HepG2 (cell line): Measurements from ENCODE around the gene U2AF2.

Experiments used
- BRCA1 ChIP-seq: sonication (generic); formaldehyde crosslinking; IDR thresholded peaks from 2 replicates; pipeline ENCODE4 v1.4.0; 2020; ENCODE audit warnings: missing genetic modification reagents
- ELF1 ChIP-seq: sonication (generic); formaldehyde crosslinking; IDR thresholded peaks from 2 replicates; pipeline ENCODE4 v1.4.0; 2020; ENCODE audit warnings: missing genetic modification reagents
- GABPA ChIP-seq, 2 experiments: IDR thresholded peaks; 2 replicates each; pipeline ENCODE4 v1.6.1; 2011 to 2016; ENCODE audit warnings: low read depth in 2 of 2, low read length in 1 of 2, missing biosample characterization in 1 of 2, missing genetic modification characterization in 1 of 2
- POLR2A ChIP-seq, 2 experiments: IDR thresholded peaks; 2 replicates each; pipeline ENCODE4 v1.6.1; 2011; ENCODE audit warnings: low read depth in 2 of 2, low read length in 2 of 2, mild to moderate bottlenecking in 1 of 2, moderate library complexity in 1 of 2; ENCODE audit not compliant: insufficient read depth in 1 of 2
- SP2 ChIP-seq: sonication (generic); formaldehyde crosslinking; IDR thresholded peaks from 2 replicates; pipeline ENCODE4 v1.5.1; 2020; ENCODE audit warnings: mild to moderate bottlenecking, missing genetic modification reagents
- ZBTB1 ChIP-seq: sonication (generic); formaldehyde crosslinking; IDR thresholded peaks from 2 replicates; pipeline ENCODE4 v1.4.0; 2020; ENCODE audit warnings: missing genetic modification reagents, borderline replicate concordance
- ZBTB40 ChIP-seq, 2 experiments: fragments of 450-650 bp in 1 of 2; sonication (generic) in 1 of 2; formaldehyde crosslinking in 1 of 2; IDR thresholded peaks; 2 replicates each; pipeline versions ENCODE4 v1.6.1 to v1.8.0; 2016 to 2022; ENCODE audit warnings: antibody characterized with exemption in 1 of 2, mild to moderate bottlenecking in 1 of 2, missing genetic modification reagents in 1 of 2
- ZBTB7A ChIP-seq: sonication (generic); formaldehyde crosslinking; IDR thresholded peaks from 2 replicates; pipeline ENCODE4 v1.8.0; 2022; ENCODE audit warnings: mild to moderate bottlenecking, missing genetic modification reagents
- ZNF225 ChIP-seq: sonication (generic); formaldehyde crosslinking; IDR thresholded peaks from 2 replicates; pipeline ENCODE4 v1.4.0; 2020; ENCODE audit warnings: mild to moderate bottlenecking, missing genetic modification reagents
- TF ChIP-seq, protein P1 (sequence below): sonication (generic); formaldehyde crosslinking; IDR thresholded peaks from 2 replicates; pipeline ENCODE4 v1.5.0; 2020; ENCODE audit warnings: mild to moderate bottlenecking, missing genetic modification reagents, moderate library complexity

GRCh38 chr19:55675661-55676354, 21.0 kb downstream of the U2AF2 start:
- no peak for TF ChIP-seq ELF1 (CRISPR knock-in tag)
- no peak for TF ChIP-seq ZBTB1 (CRISPR knock-in tag)
- TF ChIP-seq, protein P1, sequence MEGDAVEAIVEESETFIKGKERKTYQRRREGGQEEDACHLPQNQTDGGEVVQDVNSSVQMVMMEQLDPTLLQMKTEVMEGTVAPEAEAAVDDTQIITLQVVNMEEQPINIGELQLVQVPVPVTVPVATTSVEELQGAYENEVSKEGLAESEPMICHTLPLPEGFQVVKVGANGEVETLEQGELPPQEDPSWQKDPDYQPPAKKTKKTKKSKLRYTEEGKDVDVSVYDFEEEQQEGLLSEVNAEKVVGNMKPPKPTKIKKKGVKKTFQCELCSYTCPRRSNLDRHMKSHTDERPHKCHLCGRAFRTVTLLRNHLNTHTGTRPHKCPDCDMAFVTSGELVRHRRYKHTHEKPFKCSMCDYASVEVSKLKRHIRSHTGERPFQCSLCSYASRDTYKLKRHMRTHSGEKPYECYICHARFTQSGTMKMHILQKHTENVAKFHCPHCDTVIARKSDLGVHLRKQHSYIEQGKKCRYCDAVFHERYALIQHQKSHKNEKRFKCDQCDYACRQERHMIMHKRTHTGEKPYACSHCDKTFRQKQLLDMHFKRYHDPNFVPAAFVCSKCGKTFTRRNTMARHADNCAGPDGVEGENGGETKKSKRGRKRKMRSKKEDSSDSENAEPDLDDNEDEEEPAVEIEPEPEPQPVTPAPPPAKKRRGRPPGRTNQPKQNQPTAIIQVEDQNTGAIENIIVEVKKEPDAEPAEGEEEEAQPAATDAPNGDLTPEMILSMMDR (CRISPR knock-in tag): no peak
- no peak for TF ChIP-seq POLR2A (IDR thresholded peaks at IDR 0.05; ENCODE audit: insufficient read depth in 1 of 2, low read depth in 2 of 2, low read length in 2 of 2)
- TF ChIP-seq SP2: no peak
- TF ChIP-seq ZBTB7A: no peak
- TF ChIP-seq ZNF225: no peak
- no peak for TF ChIP-seq GABPA (IDR thresholded peaks at IDR 0.05; ENCODE audit: low read depth, low read length)
- TF ChIP-seq GABPA (CRISPR knock-in tag; IDR thresholded peaks at IDR 0.05; ENCODE audit: low read depth): no peak
- TF ChIP-seq ZBTB40 (IDR thresholded peaks at IDR 0.05): no peak
- TF ChIP-seq ZBTB40 (CRISPR knock-in tag; IDR thresholded peaks at IDR 0.05): no peak
- TF ChIP-seq BRCA1 (CRISPR knock-in tag): no peak
